Measurements from ENCODE around the gene ZNF318. TPM values are rescaled to one million over a fixed set of nuclear protein-coding genes. Genes with fewer than 3 reads are reported as not detected.

The ZNF318 gene
- total RNA-seq, 1 experiment from 2014 or later = 17.1 TPM

GRCh38 chr6:43334466-43335095, 34.9 kb downstream of the ZNF318 start:
- intact Hi-C loops (cut with micrococcal nuclease; ENCODE audit: unreplicated experiment) = loop anchor here (1.0 kb wide), 1 partner anchor 71 kb away; no protein-coding TSS in a partner anchor
- ChIA-PET CTCF (interaction anchor here (0.5 to 1.9 kb wide), 5 partner anchors 27 to 172 kb away, joined by 3 to 5 read pairs (median 3); no protein-coding TSS in a partner anchor), POLR2A (ENCODE audit: unreplicated experiment) (no interaction called here)
- no peaks in the 10 kb centered on the region for H3K4me1 ChIP-seq (replicated peaks; ENCODE audit: insufficient read depth)
- no peak overlapping the region for H3K27ac ChIP-seq
- H2AFZ ChIP-seq = no peak overlapping the region
- TF ChIP-seq CTCF (conservative IDR thresholded peaks at IDR 0.05) = peak; percentile 74
- TF ChIP-seq EZH2 (IDR thresholded peaks at IDR 0.05; ENCODE audit: low read depth) = no peak
- DNase-seq = peak; percentile 12 to 60
- H3K4me3 ChIP-seq = no peak overlapping the region
- H3K4me2 ChIP-seq = no peak overlapping the region
- H3F3A ChIP-seq (ENCODE audit: insufficient read depth, low read depth) = no peaks in the 10 kb centered on the region
- no peaks in the 10 kb centered on the region for H3K36me3 ChIP-seq (ENCODE audit: low read depth)
- H3K27me3 ChIP-seq (ENCODE audit: insufficient read depth, low read depth) = no peaks in the 10 kb centered on the region
- no TSS peak for BruUV-seq (replicated peaks)
- H3K9me3 ChIP-seq (ENCODE audit: insufficient read depth, low read depth) = no peaks in the 10 kb centered on the region
- H3K79me2 ChIP-seq (ENCODE audit: low read depth) = no peaks in the 10 kb centered on the region
- H3K9me2 ChIP-seq (ENCODE audit: insufficient read depth) = no peaks in the 10 kb centered on the region
- H4K20me1 ChIP-seq (ENCODE audit: insufficient read depth) = no peaks in the 10 kb centered on the region

GRCh38 chr6:43331891-43332290, 37.6 kb downstream of the ZNF318 start:
- no peaks in the 10 kb centered on the region for H3K79me2 ChIP-seq (ENCODE audit: low read depth)
- peaks cover 14% of the 10 kb centered on the region for H3K4me1 ChIP-seq (replicated peaks; ENCODE audit: insufficient read depth)
- no peaks in the 10 kb centered on the region for H3F3A ChIP-seq (ENCODE audit: insufficient read depth, low read depth)
- no TSS peak for BruUV-seq (replicated peaks)
- ChIA-PET POLR2A (ENCODE audit: unreplicated experiment) (no interaction called here), CTCF (no interaction called here)
- H3K9me3 ChIP-seq (ENCODE audit: insufficient read depth, low read depth) = no peaks in the 10 kb centered on the region
- intact Hi-C loops (cut with micrococcal nuclease; ENCODE audit: unreplicated experiment) = no loop called here
- H2AFZ ChIP-seq = no peak overlapping the region
- no peak overlapping the region for H3K27ac ChIP-seq
- H3K9me2 ChIP-seq (ENCODE audit: insufficient read depth) = no peaks in the 10 kb centered on the region
- TF ChIP-seq CTCF (conservative IDR thresholded peaks at IDR 0.05) = no peak
- TF ChIP-seq EZH2 (IDR thresholded peaks at IDR 0.05; ENCODE audit: low read depth) = no peak
- H3K36me3 ChIP-seq (ENCODE audit: low read depth) = no peaks in the 10 kb centered on the region
- DNase-seq = no peak
- H3K4me2 ChIP-seq = no peak overlapping the region
- H4K20me1 ChIP-seq (ENCODE audit: insufficient read depth) = no peaks in the 10 kb centered on the region
- no peak overlapping the region for H3K4me3 ChIP-seq
- H3K27me3 ChIP-seq (ENCODE audit: insufficient read depth, low read depth) = no peaks in the 10 kb centered on the region

GRCh38 chr6:43331470-43331869, 38.0 kb downstream of the ZNF318 start:
- CTCF ChIA-PET = no interaction called here
- Histone ChIP-seq H2AFZ (no peak overlapping the region), H3F3A (ENCODE audit: insufficient read depth, low read depth) (no peaks in the 10 kb centered on the region), H3K27ac (no peak overlapping the region), H3K4me3 (no peak overlapping the region), H3K9me2 (ENCODE audit: insufficient read depth) (no peaks in the 10 kb centered on the region), H3K9me3 (ENCODE audit: insufficient read depth, low read depth) (no peaks in the 10 kb centered on the region), H3K36me3 (ENCODE audit: low read depth) (no peaks in the 10 kb centered on the region), H3K4me2 (no peak overlapping the region), H3K4me1 (replicated peaks; ENCODE audit: insufficient read depth) (peaks cover 14% of the 10 kb centered on the region), H4K20me1 (ENCODE audit: insufficient read depth) (no peaks in the 10 kb centered on the region), H3K79me2 (ENCODE audit: low read depth) (no peaks in the 10 kb centered on the region), H3K27me3 (ENCODE audit: insufficient read depth, low read depth) (no peaks in the 10 kb centered on the region)
- POLR2A ChIA-PET (ENCODE audit: unreplicated experiment) = no interaction called here
- TF ChIP-seq EZH2 (IDR thresholded peaks at IDR 0.05; ENCODE audit: low read depth) (no peak), CTCF (conservative IDR thresholded peaks at IDR 0.05) (no peak)
- no peak for DNase-seq
- no TSS peak for BruUV-seq (replicated peaks)
- intact Hi-C loops (cut with micrococcal nuclease; ENCODE audit: unreplicated experiment) = no loop called here

Data from PC-9 (cell line).